Esophagus muscularis mucosa (tissue), 3 donors: ENCODE results near the gene CAPN7.

Experiments
- CTCF ChIP-seq, 3 experiments: fragments of 200-600 bp in 2 of 3; fragments of 450-650 bp in 1 of 3; sonication (generic) in 2 of 3; IDR thresholded peaks; one replicate each; pipeline ENCODE4 v1.5.1; 2017 to 2019; ENCODE audit warnings: antibody characterized with exemption in 3 of 3, mild to moderate bottlenecking in 2 of 3, moderate library complexity in 1 of 3
- POLR2A ChIP-seq: fragments of 450-650 bp; IDR thresholded peaks from one replicate; pipeline ENCODE4 v1.6.1; 2017; ENCODE audit warnings: antibody characterized with exemption, moderate library complexity, mild to moderate bottlenecking, low read depth
- POLR2AphosphoS5 ChIP-seq, 2 donors: sonication (generic); formaldehyde crosslinking; IDR thresholded peaks; one replicate each; pipeline ENCODE4 v1.6.1; 2017; ENCODE audit warnings: antibody characterized with exemption in 2 of 2

- TF ChIP-seq CTCF (IDR thresholded peaks at IDR 0.05) (no peak), POLR2A (no peak), POLR2AphosphoS5 (IDR thresholded peaks at IDR 0.05) (no peak)
Observed at GRCh38 chr3:15157441-15157840, 48.6 kb upstream of the CAPN7 start.
